C4-2B (cell line): ENCODE data around the gene RALGPS2.

ENCODE experiments used
- ZFX ChIP-seq: fragments of 450-650 bp; IDR thresholded peaks from 2 replicates; pipeline ENCODE4 v1.6.1; 2017
- TF ChIP-seq, protein P1 (sequence below): fragments of 450-650 bp; conservative IDR thresholded peaks from 2 replicates; pipeline ENCODE4 v1.5.1; 2017; ENCODE audit warnings: mild to moderate bottlenecking

DNA sequence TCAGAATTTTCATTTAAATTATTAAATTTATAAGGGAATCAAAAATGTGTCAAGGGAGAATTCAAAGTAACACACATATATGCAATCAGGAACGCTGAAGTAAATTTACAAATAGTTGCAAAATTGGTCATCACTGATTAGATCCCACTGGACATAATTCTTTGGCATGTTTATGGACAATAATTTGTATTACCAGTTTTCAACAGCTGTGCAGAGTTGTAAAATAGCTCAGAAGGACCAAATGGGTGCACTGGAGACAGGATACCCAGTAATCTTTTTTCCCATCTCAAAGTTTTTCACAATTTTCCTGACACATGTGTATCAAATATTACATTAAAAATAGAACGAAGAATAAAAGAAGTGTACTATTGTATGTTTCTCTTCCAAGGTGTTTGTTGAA, 149.9 kb downstream of the RALGPS2 start:
- TF ChIP-seq, protein P1, sequence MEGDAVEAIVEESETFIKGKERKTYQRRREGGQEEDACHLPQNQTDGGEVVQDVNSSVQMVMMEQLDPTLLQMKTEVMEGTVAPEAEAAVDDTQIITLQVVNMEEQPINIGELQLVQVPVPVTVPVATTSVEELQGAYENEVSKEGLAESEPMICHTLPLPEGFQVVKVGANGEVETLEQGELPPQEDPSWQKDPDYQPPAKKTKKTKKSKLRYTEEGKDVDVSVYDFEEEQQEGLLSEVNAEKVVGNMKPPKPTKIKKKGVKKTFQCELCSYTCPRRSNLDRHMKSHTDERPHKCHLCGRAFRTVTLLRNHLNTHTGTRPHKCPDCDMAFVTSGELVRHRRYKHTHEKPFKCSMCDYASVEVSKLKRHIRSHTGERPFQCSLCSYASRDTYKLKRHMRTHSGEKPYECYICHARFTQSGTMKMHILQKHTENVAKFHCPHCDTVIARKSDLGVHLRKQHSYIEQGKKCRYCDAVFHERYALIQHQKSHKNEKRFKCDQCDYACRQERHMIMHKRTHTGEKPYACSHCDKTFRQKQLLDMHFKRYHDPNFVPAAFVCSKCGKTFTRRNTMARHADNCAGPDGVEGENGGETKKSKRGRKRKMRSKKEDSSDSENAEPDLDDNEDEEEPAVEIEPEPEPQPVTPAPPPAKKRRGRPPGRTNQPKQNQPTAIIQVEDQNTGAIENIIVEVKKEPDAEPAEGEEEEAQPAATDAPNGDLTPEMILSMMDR: no peak
- TF ChIP-seq ZFX: no peak
